ENCODE results near the gene MTCL3.

The MTCL3 gene

GRCh38 chr6:127550403-127550802 is 31.3 kb upstream of the MTCL3 start:
- no peak overlapping the region for H2AFZ ChIP-seq (ENCODE audit: low read length)
- H3K36me3 Mint-ChIP-seq (ENCODE audit: insufficient read depth in 1 of 3, low read depth in 3 of 3), result no peaks in the 10 kb centered on the region
- no peaks in the 10 kb centered on the region for H3K79me1 ChIP-seq (ENCODE audit: insufficient read depth, low read depth, low read length, poor library complexity, severe bottlenecking)
- H2BK15ac ChIP-seq (ENCODE audit: low read depth, low read length), result no peak overlapping the region
- H4K20me1 ChIP-seq (ENCODE audit: control insufficient read depth, insufficient read depth, insufficient read length), result no peaks in the 10 kb centered on the region
- no peak overlapping the region for H2BK5ac ChIP-seq (ENCODE audit: insufficient read length, low read length)
- H3K27me3 Mint-ChIP-seq (ENCODE audit: low read depth), result no peaks in the 10 kb centered on the region
- H3T11ph ChIP-seq (ENCODE audit: low read length), result no peak overlapping the region
- H4K8ac ChIP-seq (replicated peaks; ENCODE audit: insufficient read length, low read depth, low read length), result no peak overlapping the region
- peaks cover 0 to 3% of the 10 kb centered on the region in 2 experiments; a peak in 2 of 4 replicates for H3K4me1 Mint-ChIP-seq
- H3K4me1 ChIP-seq (ENCODE audit: insufficient read depth, low read length), result no peaks in the 10 kb centered on the region
- no peaks in the 10 kb centered on the region for H3K27me3 ChIP-seq (ENCODE audit: insufficient read depth, low read length)
- no peak overlapping the region for H3K18ac ChIP-seq (ENCODE audit: insufficient read length, low read depth, low read length)
- no peak overlapping the region for H3K4ac ChIP-seq (ENCODE audit: low read depth, low read length)
- TF ChIP-seq CTCF (conservative IDR thresholded peaks at IDR 0.05), result no peak
- no peak overlapping the region for H3K27ac Mint-ChIP-seq
- no peaks in the 10 kb centered on the region for H3K9me3 Mint-ChIP-seq
- no peak overlapping the region for H4K5ac ChIP-seq (ENCODE audit: insufficient read length, low read depth, low read length)
- no peak overlapping the region for H3K14ac ChIP-seq (ENCODE audit: insufficient read depth, low read length)
- no peak overlapping the region for H2BK120ac ChIP-seq (ENCODE audit: low read depth, low read length, poor library complexity, severe bottlenecking)
- H3K4me2 ChIP-seq (ENCODE audit: insufficient read depth, insufficient read length, low read length), result no peak overlapping the region
- no peak for DNase-seq
- H2BK12ac ChIP-seq (ENCODE audit: insufficient read length, low read depth, low read length), result no peak overlapping the region
- no peak overlapping the region for H2AK5ac ChIP-seq (ENCODE audit: insufficient read length, low read length)
- no peak overlapping the region for H3K23ac ChIP-seq (ENCODE audit: insufficient read length, low read depth, low read length)
- no peak overlapping the region for H3K56ac ChIP-seq (ENCODE audit: insufficient read length, low read depth, low read length)
- H4K91ac ChIP-seq (ENCODE audit: insufficient read length, low read depth, low read length), result no peak overlapping the region
- no peaks in the 10 kb centered on the region for H3K23me2 ChIP-seq (ENCODE audit: insufficient read length, low read depth, low read length, poor library complexity, severe bottlenecking)
- no peak overlapping the region for H2BK20ac ChIP-seq (ENCODE audit: low read depth, low read length, poor library complexity, severe bottlenecking)
- no peaks in the 10 kb centered on the region for H3K9me3 ChIP-seq (ENCODE audit: control insufficient read depth, low read depth, low read length)
- no peak overlapping the region for H3K9ac ChIP-seq (ENCODE audit: extremely low read depth, insufficient read length, low read length)
- H3K79me2 ChIP-seq (ENCODE audit: insufficient read depth, low read length), result no peaks in the 10 kb centered on the region
- no peak overlapping the region for H3K27ac ChIP-seq (ENCODE audit: insufficient read length, low read depth, low read length)
- no peak overlapping the region for H3K4me3 Mint-ChIP-seq

Measured in H9 (cell line).